A673 (cell line): Measurements from ENCODE around the gene TENM4.

ENCODE experiments used
- CTCF ChIP-seq: fragments of 300-800, 200-600 bp; sonication (generic); conservative IDR thresholded peaks from 2 replicates; pipeline ENCODE4 v1.5.1; 2017; ENCODE audit warnings: low read depth, mild to moderate bottlenecking, antibody characterized with exemption, low read length, moderate library complexity, mixed read lengths
- EZH2 ChIP-seq: fragments of 200-600 bp; sonication (generic); IDR thresholded peaks from 2 replicates; pipeline ENCODE4 v1.6.1; 2017; ENCODE audit warnings: borderline replicate concordance, low read depth, mild to moderate bottlenecking, mixed read lengths, antibody characterized with exemption, low read length; ENCODE audit not compliant: poor library complexity, severe bottlenecking

GRCh38 chr11:78926633-78927338, 514.0 kb downstream of the TENM4 start:
- TF ChIP-seq CTCF (no peak), EZH2 (no peak)
